Ascending aorta (tissue), 2 donors: Measurements from ENCODE around the gene UST. TPM values are rescaled to one million over a fixed set of nuclear protein-coding genes. Genes with fewer than 3 reads are reported as not detected.

Experiments
- DNase-seq, 2 donors: peaks; one replicate each; pipeline ENCODE4 v3.0.0-alpha.2; 2019; ENCODE audit warnings: low spot score in 2 of 2
- H3K27ac ChIP-seq, 2 donors: fragments of 200-600 bp; sonication (generic); one replicate each; pipeline ENCODE4 v1.5.1; 2016 to 2017; ENCODE audit warnings: mild to moderate bottlenecking in 1 of 2
- H3K27me3 ChIP-seq: fragments of 200-600 bp; sonication (generic); one replicate; pipeline ENCODE4 v1.5.1; 2017
- H3K36me3 ChIP-seq, 2 donors: fragments of 200-600 bp; sonication (generic); one replicate each; pipeline ENCODE4 v1.5.1; 2016
- H3K4me1 ChIP-seq, 2 donors: fragments of 200-600 bp; sonication (generic); one replicate each; pipeline ENCODE4 v1.5.1; 2016 to 2017; ENCODE audit warnings: mild to moderate bottlenecking in 1 of 2
- H3K4me3 ChIP-seq, 2 donors: fragments of 200-600 bp; sonication (generic); one replicate each; pipeline ENCODE4 v1.5.1; 2016 to 2017; ENCODE audit warnings: mild to moderate bottlenecking in 1 of 2
- H3K9me3 ChIP-seq, 2 donors: fragments of 200-600 bp; sonication (generic); one replicate each; pipeline ENCODE4 v1.5.1; 2016
- intact Hi-C: fragments of 100-400 bp; cut with DNase I; formaldehyde crosslinking; loops from one replicate; pipeline ENCODE4 v1.15.1; 2023
- total RNA-seq: library from RNA; depleted of rRNA; stranded (reverse); fragments of >200 nt; gene quantifications from one replicate; pipeline ENCODE4 v1.1.0, GENCODE V29; 2016
- TF ChIP-seq, protein P1 (sequence below), 3 experiments: fragments of 200-600 bp in 2 of 3; fragments of 450-650 bp in 1 of 3; sonication (generic) in 2 of 3; IDR thresholded peaks; one replicate each; pipeline ENCODE4 v1.5.1; 2016 to 2019; ENCODE audit warnings: antibody characterized with exemption in 3 of 3, mild to moderate bottlenecking in 1 of 3, moderate library complexity in 1 of 3

UST gene
- total RNA-seq, 1 donor from 2014 or later: 27.0 TPM

- no peaks in the 10 kb centered on the region for H3K27me3 ChIP-seq
- intact Hi-C loops: no loop called here
- DNase-seq: no peak
- TF ChIP-seq, protein P1, sequence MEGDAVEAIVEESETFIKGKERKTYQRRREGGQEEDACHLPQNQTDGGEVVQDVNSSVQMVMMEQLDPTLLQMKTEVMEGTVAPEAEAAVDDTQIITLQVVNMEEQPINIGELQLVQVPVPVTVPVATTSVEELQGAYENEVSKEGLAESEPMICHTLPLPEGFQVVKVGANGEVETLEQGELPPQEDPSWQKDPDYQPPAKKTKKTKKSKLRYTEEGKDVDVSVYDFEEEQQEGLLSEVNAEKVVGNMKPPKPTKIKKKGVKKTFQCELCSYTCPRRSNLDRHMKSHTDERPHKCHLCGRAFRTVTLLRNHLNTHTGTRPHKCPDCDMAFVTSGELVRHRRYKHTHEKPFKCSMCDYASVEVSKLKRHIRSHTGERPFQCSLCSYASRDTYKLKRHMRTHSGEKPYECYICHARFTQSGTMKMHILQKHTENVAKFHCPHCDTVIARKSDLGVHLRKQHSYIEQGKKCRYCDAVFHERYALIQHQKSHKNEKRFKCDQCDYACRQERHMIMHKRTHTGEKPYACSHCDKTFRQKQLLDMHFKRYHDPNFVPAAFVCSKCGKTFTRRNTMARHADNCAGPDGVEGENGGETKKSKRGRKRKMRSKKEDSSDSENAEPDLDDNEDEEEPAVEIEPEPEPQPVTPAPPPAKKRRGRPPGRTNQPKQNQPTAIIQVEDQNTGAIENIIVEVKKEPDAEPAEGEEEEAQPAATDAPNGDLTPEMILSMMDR (IDR thresholded peaks at IDR 0.05): no peak
- peaks cover 0 to 10% of the 10 kb centered on the region in 2 donors for H3K4me1 ChIP-seq
- H3K27ac ChIP-seq: no peak overlapping the region
- no peaks in the 10 kb centered on the region for H3K36me3 ChIP-seq
- H3K9me3 ChIP-seq: peaks cover 8 to 13% of the 10 kb centered on the region in 2 donors
- no peak overlapping the region for H3K4me3 ChIP-seq
These were observed 347.3 kb downstream of the UST start for GRCh38 chr6:149094156-149094555.

- Histone ChIP-seq H3K4me3 (no peak overlapping the region), H3K27ac (no peak overlapping the region), H3K9me3 (peaks cover 8 to 18% of the 10 kb centered on the region in 2 donors), H3K4me1 (peaks cover 0 to 10% of the 10 kb centered on the region in 2 donors), H3K36me3 (no peaks in the 10 kb centered on the region), H3K27me3 (no peaks in the 10 kb centered on the region)
- no peak for DNase-seq
- TF ChIP-seq, protein P1 (IDR thresholded peaks at IDR 0.05): no peak
- intact Hi-C loops: no loop called here
These were observed 348.1 kb downstream of the UST start for GRCh38 chr6:149094934-149095351.

GRCh38 chr6:149095842-149096241 is 349.0 kb downstream of the UST start:
- H3K4me1 ChIP-seq: peaks cover 0 to 10% of the 10 kb centered on the region in 2 donors
- H3K27me3 ChIP-seq: no peaks in the 10 kb centered on the region
- H3K4me3 ChIP-seq: no peak overlapping the region
- intact Hi-C loops: no loop called here
- no peak for DNase-seq
- no peak overlapping the region for H3K27ac ChIP-seq
- TF ChIP-seq, protein P1 (IDR thresholded peaks at IDR 0.05): no peak
- peaks cover 8 to 18% of the 10 kb centered on the region in 2 donors for H3K9me3 ChIP-seq
- no peaks in the 10 kb centered on the region for H3K36me3 ChIP-seq

- intact Hi-C loops: no loop called here
- TF ChIP-seq, protein P1 (IDR thresholded peaks at IDR 0.05): no peak
These were observed 351.0 kb downstream of the UST start for GRCh38 chr6:149097794-149098193.

GRCh38 chr6:149098700-149099276 is 352.0 kb downstream of the UST start:
- Histone ChIP-seq H3K27ac (no peak overlapping the region), H3K36me3 (no peaks in the 10 kb centered on the region), H3K4me3 (no peak overlapping the region), H3K4me1 (peaks cover 0 to 9% of the 10 kb centered on the region in 2 donors), H3K27me3 (no peaks in the 10 kb centered on the region), H3K9me3 (peaks cover 8 to 18% of the 10 kb centered on the region in 2 donors)
- intact Hi-C loops: no loop called here
- no peak for DNase-seq
- TF ChIP-seq, protein P1 (IDR thresholded peaks at IDR 0.05): no peak

More at GRCh38 chr6:149097794-149098193, 351.0 kb downstream of the UST start:
- H3K27me3 ChIP-seq: no peaks in the 10 kb centered on the region
- H3K4me1 ChIP-seq: peaks cover 0 to 10% of the 10 kb centered on the region in 2 donors
- no peak overlapping the region for H3K27ac ChIP-seq
- no peak overlapping the region for H3K4me3 ChIP-seq
- H3K9me3 ChIP-seq: peaks cover 8 to 18% of the 10 kb centered on the region in 2 donors
- no peaks in the 10 kb centered on the region for H3K36me3 ChIP-seq
- DNase-seq: no peak
